Karpas-422 (cell line): ENCODE measurements around the gene PLAAT1. TPM values are rescaled to one million over a fixed set of nuclear protein-coding genes. Genes with fewer than 3 reads are reported as not detected.

Experiments
- DNase-seq: peaks from one replicate; pipeline ENCODE4 v3.0.0-alpha.2; 2015
- H2AFZ ChIP-seq: fragments of 200-600 bp; sonication (generic); 2 replicates; pipeline ENCODE4 v1.6.1; 2014; ENCODE audit warnings: antibody characterized with exemption, low read length, mixed read lengths
- H3K27ac ChIP-seq: fragments of 200-600 bp; sonication (generic); 2 replicates; pipeline ENCODE4 v1.5.1; 2014; ENCODE audit warnings: mild to moderate bottlenecking, low read length, moderate library complexity
- H3K27me3 ChIP-seq: fragments of 200-600 bp; sonication (generic); 2 replicates; pipeline ENCODE4 v1.6.1; 2014; ENCODE audit warnings: low read length, mixed read lengths
- H3K36me3 ChIP-seq: fragments of 200-600 bp; sonication (generic); 2 replicates; pipeline ENCODE4 v1.6.1; 2014; ENCODE audit warnings: low read length, mixed read lengths; ENCODE audit not compliant: insufficient read depth
- H3K4me1 ChIP-seq: fragments of 200-600 bp; sonication (generic); 2 replicates; pipeline ENCODE4 v1.6.1; 2014; ENCODE audit warnings: mild to moderate bottlenecking, low read length, mixed read lengths
- H3K4me2 ChIP-seq: fragments of 200-600 bp; sonication (generic); 2 replicates; pipeline ENCODE4 v1.6.1; 2014; ENCODE audit warnings: low read length, low read depth, mild to moderate bottlenecking; ENCODE audit not compliant: poor library complexity, severe bottlenecking
- H3K4me3 ChIP-seq: fragments of 200-600 bp; sonication (generic); 2 replicates; pipeline ENCODE4 v1.5.1; 2014; ENCODE audit warnings: mild to moderate bottlenecking, antibody characterized with exemption, low read length, mixed read lengths
- H3K79me2 ChIP-seq: fragments of 200-600 bp; sonication (generic); 2 replicates; pipeline ENCODE4 v1.6.1; 2014; ENCODE audit warnings: mild to moderate bottlenecking, low read length, mixed read lengths
- H3K9ac ChIP-seq: fragments of 200-600 bp; sonication (generic); 2 replicates; pipeline ENCODE4 v1.6.0; 2014; ENCODE audit warnings: low read length
- H3K9me2 ChIP-seq: fragments of 200-600 bp; sonication (generic), shearing (Covaris generic); replicated peaks from 2 replicates; pipeline ENCODE4 v1.6.0; 2014; ENCODE audit warnings: mild to moderate bottlenecking, low read length, moderate library complexity; ENCODE audit not compliant: insufficient read depth
- H3K9me3 ChIP-seq: fragments of 300-700, 200-600 bp; sonication (generic); 2 replicates; pipeline ENCODE4 v1.6.1; 2014; ENCODE audit warnings: low read length, mixed read lengths
- H4K20me1 ChIP-seq: fragments of 200-600 bp; sonication (generic); 2 replicates; pipeline ENCODE4 v1.6.1; 2014; ENCODE audit warnings: mild to moderate bottlenecking, antibody characterized with exemption, low read length, low read depth; ENCODE audit not compliant: insufficient read depth
- total RNA-seq: library from RNA; depleted of rRNA; stranded (reverse); fragments of >200 nt; shearing (Covaris generic); gene quantifications from 2 replicates; pipeline ENCODE4 v1.2.3, GENCODE V29; 2014; ENCODE audit warnings: low replicate concordance

Gene PLAAT1
- total RNA-seq, 1 experiment from 2014 or later = not detected

- H3K79me2 ChIP-seq = no peaks in the 10 kb centered on the region
- H3K4me3 ChIP-seq = no peak overlapping the region
- H2AFZ ChIP-seq = no peak overlapping the region
- no peak overlapping the region for H3K9ac ChIP-seq
- no peaks in the 10 kb centered on the region for H3K9me2 ChIP-seq
- no peaks in the 10 kb centered on the region for H3K27me3 ChIP-seq
- no peak overlapping the region for H3K27ac ChIP-seq
- peaks cover 5% of the 10 kb centered on the region for H3K4me1 ChIP-seq
- no peak for DNase-seq
- no peaks in the 10 kb centered on the region for H4K20me1 ChIP-seq
- no peaks in the 10 kb centered on the region for H3K9me3 ChIP-seq
- no peaks in the 10 kb centered on the region for H3K36me3 ChIP-seq
- no peak overlapping the region for H3K4me2 ChIP-seq
Measured at GRCh38 chr3:193269343-193270028, 28.5 kb downstream of the PLAAT1 start.

GRCh38 chr3:193270451-193270850, 29.4 kb downstream of the PLAAT1 start:
- Histone ChIP-seq H3K9ac (no peak overlapping the region), H3K9me3 (no peaks in the 10 kb centered on the region), H3K9me2 (no peaks in the 10 kb centered on the region), H4K20me1 (no peaks in the 10 kb centered on the region), H3K27me3 (no peaks in the 10 kb centered on the region), H3K36me3 (no peaks in the 10 kb centered on the region), H2AFZ (no peak overlapping the region), H3K27ac (no peak overlapping the region), H3K4me1 (peaks cover 9% of the 10 kb centered on the region), H3K4me3 (no peak overlapping the region), H3K4me2 (no peak overlapping the region), H3K79me2 (no peaks in the 10 kb centered on the region)
- no peak for DNase-seq

GRCh38 chr3:193271101-193271840, 30.2 kb downstream of the PLAAT1 start:
- H3K79me2 ChIP-seq = no peaks in the 10 kb centered on the region
- H3K27me3 ChIP-seq = no peaks in the 10 kb centered on the region
- H3K4me2 ChIP-seq = no peak overlapping the region
- no peak for DNase-seq
- H3K27ac ChIP-seq = no peak overlapping the region
- H3K9me2 ChIP-seq = no peaks in the 10 kb centered on the region
- no peaks in the 10 kb centered on the region for H4K20me1 ChIP-seq
- no peak overlapping the region for H3K4me3 ChIP-seq
- no peaks in the 10 kb centered on the region for H3K9me3 ChIP-seq
- peaks cover 9% of the 10 kb centered on the region for H3K4me1 ChIP-seq
- no peaks in the 10 kb centered on the region for H3K36me3 ChIP-seq
- no peak overlapping the region for H3K9ac ChIP-seq
- H2AFZ ChIP-seq = no peak overlapping the region

- H3K36me3 ChIP-seq = no peaks in the 10 kb centered on the region
- no peaks in the 10 kb centered on the region for H4K20me1 ChIP-seq
Measured at GRCh38 chr3:193292386-193292785, 51.4 kb downstream of the PLAAT1 start.

GRCh38 chr3:193295985-193296384, 55.0 kb downstream of the PLAAT1 start:
- H3K4me1 ChIP-seq = no peaks in the 10 kb centered on the region
- H3K36me3 ChIP-seq = no peaks in the 10 kb centered on the region
- H3K4me2 ChIP-seq = no peak overlapping the region
- H3K27ac ChIP-seq = no peak overlapping the region
- H3K4me3 ChIP-seq = no peak overlapping the region
- no peaks in the 10 kb centered on the region for H3K9me2 ChIP-seq
- no peaks in the 10 kb centered on the region for H4K20me1 ChIP-seq
- no peak overlapping the region for H3K9ac ChIP-seq
- peaks cover 3% of the 10 kb centered on the region; the same call in 1 of the 2 replicates for H3K27me3 ChIP-seq
- no peaks in the 10 kb centered on the region for H3K79me2 ChIP-seq
- no peak overlapping the region for H2AFZ ChIP-seq
- DNase-seq = peak; percentile 60
- no peaks in the 10 kb centered on the region for H3K9me3 ChIP-seq

More at GRCh38 chr3:193292386-193292785, 51.4 kb downstream of the PLAAT1 start:
- DNase-seq = no peak
- Histone ChIP-seq H2AFZ (no peak overlapping the region), H3K4me1 (no peaks in the 10 kb centered on the region), H3K9ac (no peak overlapping the region), H3K27ac (no peak overlapping the region), H3K4me2 (no peak overlapping the region), H3K9me3 (no peaks in the 10 kb centered on the region), H3K9me2 (no peaks in the 10 kb centered on the region), H3K4me3 (no peak overlapping the region), H3K27me3 (peaks cover 3% of the 10 kb centered on the region; the same call in 1 of the 2 replicates), H3K79me2 (no peaks in the 10 kb centered on the region)

GRCh38 chr3:193297421-193297820, 56.4 kb downstream of the PLAAT1 start:
- H3K27me3 ChIP-seq = no peaks in the 10 kb centered on the region; the same call in 1 of the 2 replicates
- no peaks in the 10 kb centered on the region for H3K79me2 ChIP-seq
- H2AFZ ChIP-seq = no peak overlapping the region
- H3K9ac ChIP-seq = no peak overlapping the region
- H3K36me3 ChIP-seq = no peaks in the 10 kb centered on the region
- no peak overlapping the region for H3K4me2 ChIP-seq
- no peak overlapping the region for H3K4me3 ChIP-seq
- no peaks in the 10 kb centered on the region for H3K9me2 ChIP-seq
- no peaks in the 10 kb centered on the region for H3K9me3 ChIP-seq
- DNase-seq = no peak
- no peaks in the 10 kb centered on the region for H3K4me1 ChIP-seq
- no peak overlapping the region for H3K27ac ChIP-seq
- H4K20me1 ChIP-seq = no peaks in the 10 kb centered on the region

GRCh38 chr3:193301433-193301832, 60.4 kb downstream of the PLAAT1 start:
- H3K9ac ChIP-seq = no peak overlapping the region

GRCh38 chr3:193305356-193305755, 64.3 kb downstream of the PLAAT1 start:
- H3K27me3 ChIP-seq = no peaks in the 10 kb centered on the region
- H2AFZ ChIP-seq = no peak overlapping the region
- H3K4me1 ChIP-seq = no peaks in the 10 kb centered on the region
- no peaks in the 10 kb centered on the region for H3K9me3 ChIP-seq
- no peaks in the 10 kb centered on the region for H3K36me3 ChIP-seq
- H4K20me1 ChIP-seq = no peaks in the 10 kb centered on the region
- no peaks in the 10 kb centered on the region for H3K9me2 ChIP-seq
- DNase-seq = no peak
- no peak overlapping the region for H3K27ac ChIP-seq
- H3K79me2 ChIP-seq = no peaks in the 10 kb centered on the region
- no peak overlapping the region for H3K9ac ChIP-seq
- no peak overlapping the region for H3K4me3 ChIP-seq
- H3K4me2 ChIP-seq = no peak overlapping the region

More at GRCh38 chr3:193301433-193301832, 60.4 kb downstream of the PLAAT1 start:
- Histone ChIP-seq H3K36me3 (no peaks in the 10 kb centered on the region), H4K20me1 (no peaks in the 10 kb centered on the region), H3K4me2 (no peak overlapping the region), H3K27me3 (no peaks in the 10 kb centered on the region), H3K4me1 (no peaks in the 10 kb centered on the region), H3K4me3 (no peak overlapping the region), H3K79me2 (no peaks in the 10 kb centered on the region), H2AFZ (no peak overlapping the region), H3K9me3 (no peaks in the 10 kb centered on the region), H3K27ac (no peak overlapping the region), H3K9me2 (no peaks in the 10 kb centered on the region)
- no peak for DNase-seq
